ENCODE results near the gene PIAS2.
"Not testable (repeated sequence)": the region's sequence is repeated elsewhere in the genome, so short reads cannot be mapped to it uniquely, and the experiment has no call there.

Gene PIAS2

GRCh38 chr18:46831434-46831833, 85.9 kb downstream of the PIAS2 start:
- DNase-seq, result no peak

GRCh38 chr18:46830633-46831032, 86.7 kb downstream of the PIAS2 start:
- no peak for DNase-seq

- DNase-seq, result no peak
These were observed 87.4 kb downstream of the PIAS2 start for GRCh38 chr18:46829947-46830346.

GRCh38 chr18:46829531-46829930, 87.8 kb downstream of the PIAS2 start:
- no peak for DNase-seq

- no peak for DNase-seq
These were observed 95.2 kb downstream of the PIAS2 start for GRCh38 chr18:46821856-46822711.

- no peak for DNase-seq
These were observed 96.4 kb downstream of the PIAS2 start for GRCh38 chr18:46820863-46821262.

- DNase-seq, result no peak
These were observed 101.6 kb downstream of the PIAS2 start for GRCh38 chr18:46815661-46816060.

- no peak for DNase-seq
These were observed 102.9 kb downstream of the PIAS2 start for GRCh38 chr18:46814399-46814798.

- no peak for DNase-seq
These were observed 105.0 kb downstream of the PIAS2 start for GRCh38 chr18:46812311-46812710.

GRCh38 chr18:46810481-46811000, 106.8 kb downstream of the PIAS2 start:
- no peak for DNase-seq

GRCh38 chr18:46809145-46809544, 108.2 kb downstream of the PIAS2 start:
- DNase-seq, result no peak

GRCh38 chr18:46795945-46796344, 121.4 kb downstream of the PIAS2 start:
- not testable (repeated sequence) for DNase-seq

- no peak for DNase-seq
These were observed 122.7 kb downstream of the PIAS2 start for GRCh38 chr18:46794607-46795006.

- DNase-seq, result no peak
These were observed 123.7 kb downstream of the PIAS2 start for GRCh38 chr18:46793565-46793964.

GRCh38 chr18:46789088-46789487, 128.2 kb downstream of the PIAS2 start:
- no peak for DNase-seq

GRCh38 chr18:46787674-46788073, 129.6 kb downstream of the PIAS2 start:
- no peak for DNase-seq

- no peak for DNase-seq
These were observed 144.9 kb downstream of the PIAS2 start for GRCh38 chr18:46772357-46772756.

GRCh38 chr18:46771141-46771540, 146.2 kb downstream of the PIAS2 start:
- DNase-seq, result no peak

GRCh38 chr18:46770708-46771107, 146.6 kb downstream of the PIAS2 start:
- DNase-seq, result no peak

- DNase-seq, result no peak
These were observed 149.0 kb downstream of the PIAS2 start for GRCh38 chr18:46768166-46768921.

- DNase-seq, result no peak
These were observed 150.1 kb downstream of the PIAS2 start for GRCh38 chr18:46767217-46767616.

GRCh38 chr18:46764586-46764985, 152.7 kb downstream of the PIAS2 start:
- no peak for DNase-seq

GRCh38 chr18:46761059-46761769, 156.1 kb downstream of the PIAS2 start:
- DNase-seq, result no peak

Data from T-helper 1 cell (primary cell).